ENCODE measurements around the gene POU2F3. TPM values are rescaled to one million over a fixed set of nuclear protein-coding genes. Genes with fewer than 3 reads are reported as not detected.

Gene POU2F3
- total and polyA plus RNA-seq, 2 of the 13 experiments (the other 11 are each of a cell fraction or from before 2014, with no cell fraction given) = not detected

GRCh38 chr11:120337355-120338106, 97.6 kb downstream of the POU2F3 start (continued):
- TF ChIP-seq ZBED4 (CRISPR knock-in tag; IDR thresholded peaks at IDR 0.05; ENCODE audit: borderline replicate concordance) (no peak), ZNF589 (CRISPR knock-in tag; conservative IDR thresholded peaks at IDR 0.05) (no peak), ZNF83 (CRISPR knock-in tag; IDR thresholded peaks at IDR 0.05; ENCODE audit: borderline replicate concordance) (no peak), BATF2 (CRISPR knock-in tag; IDR thresholded peaks at IDR 0.05) (no peak), ZNF331 (CRISPR knock-in tag; IDR thresholded peaks at IDR 0.05) (no peak), CHD2 (IDR thresholded peaks at IDR 0.05; ENCODE audit: low read depth, low read length) (no peak), ZNF776 (CRISPR knock-in tag; IDR thresholded peaks at IDR 0.05) (no peak), GZF1 (CRISPR knock-in tag; IDR thresholded peaks at IDR 0.05) (peak; percentile 98), ZNF773 (CRISPR knock-in tag; IDR thresholded peaks at IDR 0.05; ENCODE audit: borderline replicate concordance) (no peak), MAX (IDR thresholded peaks at IDR 0.05) (no peak; the same call in 1 of the 2 replicates), ZNF143 (CRISPR knock-in tag; IDR thresholded peaks at IDR 0.05) (no peak), E2F1 (CRISPR knock-in tag; IDR thresholded peaks at IDR 0.05) (no peak), TGIF2 (CRISPR knock-in tag; IDR thresholded peaks at IDR 0.05) (no peak), FIP1L1 (IDR thresholded peaks at IDR 0.05; ENCODE audit: borderline replicate concordance, insufficient read depth, low read depth, low read length) (no peak), AKAP8 (CRISPR knock-in tag; IDR thresholded peaks at IDR 0.05) (no peak), ISL2 (CRISPR knock-in tag; IDR thresholded peaks at IDR 0.05) (peak; percentile 30; the same call in 1 of the 2 replicates), ATF2 (CRISPR knock-in tag; IDR thresholded peaks at IDR 0.05) (no peak), HDAC1 (CRISPR knock-in tag; IDR thresholded peaks at IDR 0.05) (peak; percentile 53), TRAFD1 (CRISPR knock-in tag; IDR thresholded peaks at IDR 0.05; ENCODE audit: borderline replicate concordance) (no peak), IRX3 (CRISPR knock-in tag; IDR thresholded peaks at IDR 0.05; ENCODE audit: borderline replicate concordance, low read depth) (no peak), SMAD1 (CRISPR knock-in tag; IDR thresholded peaks at IDR 0.05; ENCODE audit: borderline replicate concordance, low read depth) (no peak)
